H1 (cell line): Measurements from ENCODE around the gene HSPA1A. TPM values are rescaled to one million over a fixed set of nuclear protein-coding genes. Genes with fewer than 3 reads are reported as not detected.
A peak's percentile ranks its signal among the peaks of the same experiment; 100 is the strongest.

ENCODE experiments used
- ASH2L ChIP-seq: fragments of 200-600, 300-600 bp; sonication (generic); IDR thresholded peaks from one replicate; pipeline ENCODE4 v1.7.1; 2017; ENCODE audit warnings: low read length
- BACH1 ChIP-seq: IDR thresholded peaks from 2 replicates; pipeline ENCODE4 v1.6.1; 2012; ENCODE audit warnings: low read length, improper control_type of control experiment
- EGR1 ChIP-seq: IDR thresholded peaks from 2 replicates; pipeline ENCODE4 v1.6.1; 2011; ENCODE audit warnings: low read depth, low read length, borderline replicate concordance
- PHF8 ChIP-seq: fragments of 200-600 bp; sonication (generic); conservative IDR thresholded peaks from 2 replicates; pipeline ENCODE4 v1.7.1; 2012; ENCODE audit warnings: low read depth, mild to moderate bottlenecking, inconsistent platforms, low read length, moderate library complexity
- polyA plus RNA-seq, 7 experiments: library from polyadenylated mRNA; depleted of rRNA in 3 of 7; stranded (reverse) in 5 of 7; unstranded in 2 of 7; fragments of >200 nt in 5 of 7; fragments of 200-250 nt in 2 of 7; gene quantifications; 1 replicate in 5 of 7; 2 replicates in 1 of 7; 4 replicates in 1 of 7; pipeline versions ENCODE4 v1.2.1 to v1.2.3, GENCODE V29; 2011 to 2013; ENCODE audit warnings: missing spikeins in 2 of 7, mixed read lengths in 2 of 7
- total RNA-seq: library from RNA; stranded (reverse); fragmentation: NEBNext Ultra II Directional; extraction: Animal tissue kit (Norgen Biotek cat#: 25700); gene quantifications from 2 replicates; pipeline ENCODE4 v1.2.1, GENCODE V29; 2021

Gene HSPA1A
- total and polyA plus RNA-seq, 2 of the 8 experiments (the other 6 are each of a cell fraction or from before 2014, with no cell fraction given) = 40.7 to 54.0 TPM

DNA sequence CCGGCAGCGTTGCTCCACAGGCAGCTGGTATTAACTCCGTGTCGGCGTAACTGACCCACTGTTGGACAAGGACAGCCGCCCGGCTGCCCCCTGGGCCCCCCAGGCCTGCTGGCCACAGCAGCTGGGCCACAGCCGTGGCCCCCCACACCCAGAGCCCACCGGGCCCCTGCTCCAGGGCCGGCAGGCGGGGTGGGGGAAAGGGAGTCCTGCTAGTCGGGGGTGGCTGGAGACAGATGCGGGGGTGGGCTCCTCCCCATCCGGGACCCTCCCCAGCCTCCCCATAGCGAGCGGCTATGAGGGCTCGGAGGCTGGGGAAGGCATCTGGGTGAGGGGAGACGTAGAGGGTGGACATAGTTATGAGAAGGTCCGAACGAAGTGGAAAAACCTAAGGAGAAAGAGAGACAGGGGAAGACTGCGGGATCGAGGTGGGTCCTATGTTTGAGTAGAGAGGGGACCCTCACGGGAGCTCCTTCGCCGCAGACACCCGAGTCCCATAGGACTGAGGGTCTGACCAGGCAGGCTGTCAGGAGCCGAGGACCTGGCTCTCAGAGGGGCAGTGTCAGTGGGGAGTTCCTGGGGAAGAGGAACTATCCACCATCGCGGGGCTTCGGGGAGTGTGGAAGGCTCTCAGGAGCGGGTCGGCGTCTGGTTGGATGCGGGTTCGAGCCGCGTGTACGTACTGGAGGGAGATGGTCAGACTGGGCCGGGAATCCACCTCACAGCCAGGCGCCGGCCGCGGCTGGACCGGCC lies 20.3 kb upstream of the HSPA1A start (continued):
- peak; percentile 72 for TF ChIP-seq PHF8
- peak; percentile 29; the same call in 1 of the 2 replicates for TF ChIP-seq EGR1
- TF ChIP-seq ASH2L = peak; percentile 64
- TF ChIP-seq BACH1 = no peak
